Measurements from ENCODE around the gene FAM187B.
A peak's percentile ranks its signal among the peaks of the same experiment; 100 is the strongest.

The FAM187B gene

DNA sequence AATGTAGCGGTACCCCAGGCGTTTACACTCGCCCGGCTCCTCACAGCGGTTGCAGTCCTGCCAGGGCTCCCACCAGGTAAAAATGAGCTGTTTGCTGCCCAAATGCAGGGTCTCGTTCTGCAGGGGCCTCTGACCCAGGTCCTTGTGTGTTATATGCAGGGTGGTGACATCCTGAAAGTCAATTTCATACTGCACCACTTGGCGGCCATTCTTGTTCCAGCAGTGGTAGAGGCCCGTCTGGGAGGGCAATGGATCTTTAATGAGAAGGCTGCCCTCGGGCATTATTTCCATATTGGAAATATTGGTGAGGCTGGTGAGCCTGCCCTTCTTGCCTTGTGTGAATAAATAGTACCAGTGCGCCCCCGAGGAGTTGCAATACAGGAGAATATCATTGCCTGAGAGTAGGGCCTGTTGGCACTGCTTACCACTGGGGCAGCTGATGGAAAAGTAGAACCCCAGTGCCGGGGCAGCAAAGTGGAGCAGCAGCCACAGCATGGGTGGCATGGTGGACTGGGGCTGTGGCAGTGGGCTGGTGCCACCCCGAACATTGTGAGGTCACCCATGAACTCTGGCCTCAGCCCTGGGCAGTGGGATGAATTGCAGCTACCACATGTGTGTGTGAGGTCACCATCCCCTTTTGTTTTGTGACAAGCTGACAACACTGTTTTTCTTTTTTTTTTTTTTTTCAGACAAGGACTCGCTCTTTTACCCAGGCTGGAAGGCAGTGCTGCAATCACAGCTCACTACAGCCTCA is at the start of gene FAM187B:
Gene FAM187B, minus strand, starts transcription at position 563 of the 754 bp plus-strand sequence. Its CDS starts 59 bp downstream, at position 504.
- no peak for DNase-seq

- no peak for DNase-seq
Observed at GRCh38 chr19:35276706-35277281, 48.3 kb upstream of the FAM187B start.

DNA sequence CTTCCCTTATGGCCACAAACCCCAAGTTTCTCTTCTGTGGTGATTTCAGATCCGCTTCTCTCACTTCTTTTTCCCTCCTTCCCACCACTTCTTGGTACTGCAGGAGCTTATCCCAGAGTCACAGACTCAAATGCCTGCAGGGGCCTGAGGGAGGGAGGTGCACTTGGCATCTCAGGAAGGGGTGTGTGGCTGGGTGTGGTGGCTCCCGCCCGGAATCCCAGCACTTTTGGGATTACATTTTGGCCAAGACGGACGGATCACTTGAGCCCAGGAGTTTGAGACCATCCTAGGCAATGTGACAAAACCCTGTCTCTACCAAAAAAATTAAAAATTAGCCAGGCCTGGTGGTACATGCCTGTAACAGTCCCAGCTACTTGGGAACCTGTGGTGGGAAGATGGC is 45.8 kb upstream of the FAM187B start:
- no peak for DNase-seq

DNA sequence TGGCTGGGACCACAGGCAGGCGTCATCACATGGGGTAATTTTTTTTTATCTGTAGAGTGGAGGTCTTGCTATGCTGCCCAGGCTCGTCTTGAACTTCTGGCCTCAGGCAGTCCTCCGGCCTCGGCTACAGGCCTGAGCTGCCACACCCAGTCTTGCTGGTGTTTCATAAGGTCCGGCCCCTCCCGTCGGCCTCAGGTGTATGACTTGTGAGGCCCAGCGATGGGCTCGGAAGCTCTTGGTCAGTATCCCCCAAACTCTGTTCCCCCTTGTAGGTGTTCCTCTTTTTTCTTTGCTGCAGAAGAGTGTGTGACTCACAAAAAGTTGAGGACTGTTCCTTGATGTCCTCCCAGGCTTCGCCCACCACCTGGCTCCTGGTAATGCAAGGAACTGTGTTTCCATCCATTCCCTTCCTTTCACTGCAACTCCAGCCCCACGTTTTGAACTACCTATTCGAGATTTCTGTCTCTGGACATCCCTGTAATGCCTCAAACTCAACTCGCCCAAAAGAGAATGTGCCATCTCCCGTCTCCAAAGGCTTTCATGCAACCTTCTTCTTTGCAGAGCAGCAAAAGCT is 45.2 kb upstream of the FAM187B start:
- no peak for DNase-seq

GRCh38 chr19:35272954-35273649 is 44.6 kb upstream of the FAM187B start:
- no peak for DNase-seq

DNA sequence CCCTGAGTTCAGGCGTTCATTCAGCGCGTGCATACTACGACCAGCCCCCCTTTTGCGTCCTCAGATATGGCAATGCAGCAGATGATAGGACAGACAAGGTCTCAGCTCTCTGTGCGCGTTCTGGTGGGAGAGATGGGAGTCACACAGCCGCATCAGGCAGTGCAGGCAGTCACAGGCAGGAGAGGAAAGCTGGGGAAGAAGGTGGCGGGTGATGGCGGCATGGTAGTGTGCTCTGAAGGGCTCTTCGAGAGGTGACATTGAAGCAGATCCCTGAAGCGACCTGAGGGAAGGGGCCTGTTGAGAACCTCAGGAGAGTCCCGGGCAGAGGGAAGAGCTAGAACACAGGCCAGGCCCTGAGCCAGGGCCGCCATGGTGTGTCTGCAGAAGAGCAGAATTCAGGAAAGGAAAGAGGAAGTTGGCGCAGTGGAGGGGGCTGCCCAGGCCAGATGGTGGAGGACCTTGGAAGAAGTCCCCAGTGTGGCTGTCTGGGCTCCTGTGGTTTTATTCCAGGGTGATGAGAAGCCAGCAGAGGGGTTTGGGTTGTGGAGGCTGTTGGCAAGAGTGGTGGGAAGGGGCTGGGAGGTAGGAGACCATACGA is 43.7 kb upstream of the FAM187B start:
- DNase-seq, result no peak

DNA sequence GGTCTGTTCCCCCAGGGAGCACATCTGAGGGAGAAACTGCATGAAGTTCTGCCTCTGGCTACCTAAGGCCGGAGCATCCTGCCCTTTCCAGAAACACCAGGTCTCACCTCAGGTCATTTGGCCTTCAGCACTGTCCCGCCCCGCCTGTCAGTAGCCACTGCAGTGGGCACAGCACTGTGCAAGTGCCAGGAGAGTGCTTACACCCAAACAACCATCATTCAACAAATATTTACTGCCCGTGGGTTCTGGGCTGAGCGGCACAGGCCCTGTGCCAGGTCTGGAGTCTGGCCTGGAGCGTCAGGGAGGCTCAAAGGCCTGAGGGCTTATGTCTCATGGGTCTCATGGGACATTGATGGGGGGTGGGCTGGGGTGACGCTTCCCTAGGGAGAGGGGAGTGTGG is 43.0 kb upstream of the FAM187B start:
- DNase-seq, result no peak

DNA sequence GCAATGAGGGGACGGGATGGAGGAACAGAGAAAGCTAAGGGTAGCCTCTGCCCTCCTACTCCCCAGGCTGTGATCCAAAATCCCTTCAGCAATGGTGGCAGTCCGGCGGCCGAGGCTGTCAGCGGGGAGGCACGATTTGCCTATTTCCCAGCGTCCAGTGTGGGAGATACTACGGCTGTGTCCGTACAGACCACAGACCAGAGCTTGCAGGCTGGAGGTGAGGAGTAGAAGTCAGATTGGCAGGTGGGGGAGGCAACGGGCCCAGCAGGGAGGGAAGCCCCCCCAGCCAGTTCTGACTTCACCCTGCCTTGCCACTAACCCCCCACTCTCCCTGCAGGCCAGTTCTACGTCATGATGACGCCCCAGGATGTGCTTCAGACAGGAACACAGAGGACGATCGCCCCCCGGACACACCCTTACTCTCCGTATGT is 41.9 kb upstream of the FAM187B start:
- DNase-seq, result no peak

- DNase-seq, result peak; percentile 60
Observed at GRCh38 chr19:35269438-35270117, 41.0 kb upstream of the FAM187B start.

- DNase-seq, result peak; percentile 66
Observed at GRCh38 chr19:35268536-35269437, 40.2 kb upstream of the FAM187B start, which contains the start of gene USF2. TSS of gene USF2 (plus strand) at chr19:35268962. CDS start at chr19:35269102, 140 bp downstream.

DNA sequence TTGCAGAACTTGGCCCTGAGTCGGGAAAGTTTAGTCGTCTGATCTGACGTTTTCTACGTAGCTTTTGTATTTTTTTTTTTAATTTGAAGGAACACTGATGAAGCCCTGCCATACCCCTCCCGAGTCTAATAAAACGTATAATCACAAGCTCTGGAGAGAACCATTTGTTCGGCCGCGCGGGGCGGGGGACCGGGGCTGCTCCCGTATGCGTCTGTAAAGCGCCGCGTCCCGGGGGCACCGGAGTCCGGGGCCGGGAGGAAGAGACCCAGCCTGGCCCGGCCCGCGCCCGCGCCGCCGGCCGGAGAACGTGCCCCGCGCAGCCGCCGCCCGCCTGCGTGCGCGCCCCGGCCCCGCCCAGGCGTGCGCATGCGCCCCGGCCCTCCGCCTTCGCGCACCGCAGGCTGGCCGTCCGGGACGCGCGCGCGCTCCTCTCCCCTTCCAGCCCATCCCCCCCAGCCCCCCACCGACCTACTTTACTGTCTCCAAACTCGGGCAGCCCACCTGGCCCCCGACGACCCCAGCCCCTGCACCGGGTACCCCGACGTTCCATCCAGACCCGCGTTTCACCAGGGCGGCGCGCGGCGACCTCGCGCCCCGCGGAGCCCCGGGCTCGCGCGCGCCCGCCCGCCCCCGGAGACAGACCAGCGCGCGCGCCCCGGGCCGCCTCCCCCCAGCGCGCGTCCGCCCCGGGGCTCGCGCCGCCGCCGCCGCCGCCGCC is 39.4 kb upstream of the FAM187B start:
- peak; percentile 63 for DNase-seq

DNA sequence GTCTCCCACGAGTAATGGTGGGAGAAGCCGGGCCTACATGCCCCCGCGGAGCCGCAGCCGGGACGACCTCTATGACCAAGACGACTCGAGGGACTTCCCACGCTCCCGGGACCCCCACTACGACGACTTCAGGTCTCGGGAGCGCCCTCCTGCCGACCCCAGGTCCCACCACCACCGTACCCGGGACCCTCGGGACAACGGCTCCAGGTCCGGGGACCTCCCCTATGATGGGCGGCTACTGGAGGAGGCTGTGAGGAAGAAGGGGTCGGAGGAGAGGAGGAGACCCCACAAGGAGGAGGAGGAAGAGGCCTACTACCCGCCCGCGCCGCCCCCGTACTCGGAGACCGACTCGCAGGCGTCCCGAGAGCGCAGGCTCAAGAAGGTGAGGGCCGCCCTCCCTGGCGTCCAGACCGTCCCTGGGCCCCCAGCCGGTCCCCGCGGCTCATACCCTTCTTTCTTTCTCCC is 38.8 kb upstream of the FAM187B start:
- DNase-seq, result no peak

DNA sequence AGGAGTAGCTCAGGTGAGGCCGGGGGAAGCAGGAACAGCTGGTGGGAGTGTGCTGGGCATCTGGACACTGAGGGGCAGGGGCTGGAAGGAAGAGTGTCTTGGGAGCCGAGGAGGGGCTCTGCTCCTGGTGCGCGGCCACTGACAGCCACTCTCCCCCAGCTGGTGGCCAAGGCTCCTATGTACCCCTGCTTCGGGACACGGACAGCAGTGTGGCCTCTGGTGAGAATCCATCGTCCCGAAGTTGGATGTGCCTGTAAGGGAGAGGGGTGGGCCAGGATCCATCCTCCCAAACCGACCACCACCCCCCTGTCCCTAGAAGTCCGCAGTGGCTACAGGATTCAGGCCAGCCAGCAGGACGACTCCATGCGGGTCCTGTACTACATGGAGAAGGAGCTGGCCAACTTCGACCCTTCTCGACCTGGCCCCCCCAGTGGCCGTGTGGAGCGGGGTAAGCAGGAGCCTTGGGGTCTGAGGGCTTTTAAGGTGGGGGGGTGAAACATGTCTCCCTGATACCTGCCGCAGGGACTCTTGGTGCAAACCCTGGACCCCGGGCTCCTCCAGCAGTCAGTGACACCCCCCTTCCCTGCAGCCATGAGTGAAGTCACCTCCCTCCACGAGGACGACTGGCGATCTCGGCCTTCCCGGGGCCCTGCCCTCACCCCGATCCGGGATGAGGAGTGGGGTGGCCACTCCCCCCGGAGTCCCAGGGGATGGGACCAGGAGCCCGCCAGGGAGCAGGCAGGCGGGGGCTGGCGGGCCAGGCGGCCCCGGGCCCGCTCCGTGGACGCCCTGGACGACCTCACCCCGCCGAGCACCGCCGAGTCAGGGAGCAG is 38.2 kb upstream of the FAM187B start:
- no peak for DNase-seq

DNA sequence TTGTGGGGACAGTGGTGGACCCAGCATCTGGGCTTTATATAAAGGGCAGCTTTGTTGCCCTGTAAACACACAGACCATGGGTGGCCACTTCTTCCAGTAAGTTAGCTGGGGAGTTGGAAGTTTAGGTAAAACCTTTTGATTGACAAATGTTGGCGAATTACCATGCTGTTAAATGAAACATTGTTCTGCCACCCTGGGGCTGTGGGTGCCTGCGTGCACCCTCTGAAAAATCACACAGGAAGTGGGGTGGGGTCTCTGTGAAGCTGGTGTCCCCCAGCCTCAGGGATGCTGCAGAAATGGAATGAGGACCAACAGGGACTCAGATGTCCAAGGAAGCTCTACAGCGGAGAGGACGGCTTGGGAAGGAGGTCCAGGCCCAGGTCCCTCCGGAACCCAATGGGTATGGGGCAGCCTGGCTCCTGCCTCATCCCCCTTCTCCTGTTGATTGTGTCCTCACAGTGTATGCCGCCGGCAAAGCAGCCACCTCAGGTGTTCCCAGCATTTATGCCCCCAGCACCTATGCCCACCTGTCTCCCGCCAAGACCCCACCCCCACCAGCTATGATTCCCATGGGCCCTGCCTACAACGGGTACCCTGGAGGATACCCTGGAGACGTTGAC is 37.5 kb upstream of the FAM187B start:
- DNase-seq, result no peak

GRCh38 chr19:35265126-35265899 is 36.8 kb upstream of the FAM187B start:
- no peak for DNase-seq

DNA sequence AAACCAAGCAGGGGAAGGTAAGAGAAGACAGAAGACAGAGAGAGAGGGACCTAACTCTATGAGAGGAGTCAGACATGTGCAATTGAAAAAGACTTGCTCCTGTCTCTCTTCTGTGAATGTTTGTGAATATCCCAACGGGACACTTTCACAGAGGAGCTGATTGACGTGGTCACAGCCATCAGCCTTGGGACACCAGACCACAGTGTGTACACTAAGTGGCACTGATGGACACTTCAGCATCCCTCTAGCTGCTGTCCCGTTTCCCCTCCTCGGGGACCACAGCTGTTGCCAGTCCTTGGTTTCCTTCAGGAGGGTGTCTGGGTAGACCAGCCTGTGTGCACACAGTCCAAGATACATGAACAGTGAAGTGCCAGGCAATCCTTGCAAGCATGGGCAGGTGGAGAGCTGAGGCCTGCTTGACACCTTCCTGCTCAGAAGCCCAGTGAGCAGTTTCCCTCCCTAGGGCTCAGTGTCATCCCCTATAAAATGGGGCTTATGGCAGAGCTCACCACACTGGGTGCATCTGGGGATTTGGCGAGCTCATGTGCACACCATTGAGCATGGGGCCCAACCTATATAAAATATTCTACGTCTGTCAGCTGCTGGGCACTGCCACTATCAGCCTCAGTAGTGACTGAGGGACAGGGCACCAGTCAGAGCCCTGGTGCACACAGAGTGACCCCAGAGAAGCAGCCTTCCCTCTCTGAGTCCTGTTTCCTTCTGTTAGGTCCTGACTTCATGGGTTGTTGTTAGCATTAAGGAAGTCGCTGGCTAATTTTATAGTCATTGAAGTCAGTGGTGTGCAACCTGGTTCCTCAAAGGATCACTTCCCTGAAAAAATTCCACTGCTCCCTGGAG is 36.0 kb upstream of the FAM187B start:
- DNase-seq, result no peak

GRCh38 chr19:35262101-35262761 is 33.7 kb upstream of the FAM187B start:
- no peak for DNase-seq
